ENCODE data around the gene ISG20L2. TPM values are rescaled to one million over a fixed set of nuclear protein-coding genes. Genes with fewer than 3 reads are reported as not detected.

The ISG20L2 gene
- polyA plus RNA-seq, 1 donor: 23.3 TPM

DNA sequence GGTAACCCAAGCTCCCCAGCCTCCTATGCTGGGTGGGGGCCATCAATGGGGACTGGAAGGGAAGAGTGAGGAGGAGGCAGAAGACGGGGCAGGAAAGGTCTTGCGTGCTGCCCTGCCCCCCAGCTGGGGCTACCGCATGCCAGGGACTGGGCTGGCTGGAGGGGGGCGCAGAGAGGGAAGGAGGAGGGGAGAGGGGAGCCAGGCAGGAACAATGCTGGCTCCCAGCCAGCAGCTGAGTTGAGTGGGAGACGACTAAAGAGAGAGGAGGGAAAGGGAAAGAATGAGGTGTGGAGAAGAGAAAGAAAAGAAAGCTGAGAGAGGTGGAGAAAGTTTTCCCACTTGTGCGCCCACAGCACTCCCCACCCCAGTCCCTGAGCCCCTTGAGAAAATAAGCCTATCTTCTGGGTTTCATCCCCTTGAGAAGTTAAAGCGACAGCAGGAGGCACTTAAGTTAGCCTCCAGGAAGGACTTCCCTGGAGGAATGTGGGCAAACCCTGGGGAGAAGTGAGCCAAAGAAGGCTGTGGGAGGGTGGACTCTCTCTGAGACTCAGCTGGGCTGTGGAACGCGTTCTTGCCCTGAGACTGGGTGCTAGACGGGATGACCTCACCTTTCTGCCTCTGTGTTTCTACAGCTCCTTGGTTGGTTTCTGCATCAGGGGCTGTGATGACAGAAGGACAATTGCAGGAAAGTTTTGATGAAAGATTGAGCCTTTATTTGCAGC lies 38.5 kb downstream of the ISG20L2 start:
- DNase-seq (ENCODE audit: low read depth): no peak

DNA sequence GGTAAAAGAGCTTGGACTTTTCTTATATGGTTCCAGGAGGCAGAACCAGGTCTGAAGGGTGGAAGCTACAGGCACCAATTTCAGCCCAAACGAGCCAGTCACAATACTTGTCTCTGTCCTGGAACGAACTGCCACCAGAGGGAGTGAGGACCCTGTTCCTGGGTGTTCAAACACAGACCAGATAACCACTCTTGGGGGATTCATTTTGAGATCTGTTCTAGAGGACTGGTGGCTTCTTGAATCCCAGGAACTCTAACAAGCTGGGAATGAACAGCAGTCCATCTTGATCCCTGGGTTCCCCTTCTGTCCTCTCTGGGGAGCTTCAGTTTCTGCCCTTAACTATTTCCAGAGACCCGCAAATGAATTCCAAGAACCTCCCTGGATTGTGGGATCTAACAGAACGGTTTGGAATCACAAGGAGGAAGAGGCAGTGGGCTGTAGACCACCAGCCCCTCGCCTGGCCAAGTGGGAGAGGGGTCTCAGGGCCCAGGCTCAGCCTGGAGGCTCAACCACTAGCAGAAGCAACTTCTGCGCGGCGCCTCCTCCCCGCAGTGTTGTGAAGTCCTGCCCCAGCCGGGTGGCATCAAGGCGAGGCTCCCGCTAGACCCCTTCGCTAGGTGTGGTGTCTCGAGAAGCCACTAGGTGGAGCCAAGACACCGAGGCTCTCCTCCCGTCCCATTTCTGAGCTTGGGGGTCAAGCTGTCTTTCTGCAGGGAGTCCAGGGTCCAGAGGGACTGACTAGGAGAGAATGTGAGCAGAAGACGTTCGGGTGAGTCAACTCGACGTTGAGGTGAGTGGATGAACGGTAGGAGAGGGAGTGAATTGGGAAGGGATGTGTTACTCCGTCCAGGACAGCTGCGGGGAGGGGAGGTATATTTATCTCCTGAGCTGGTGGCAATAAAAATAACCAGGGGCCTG lies 39.3 kb downstream of the ISG20L2 start:
- no peak for DNase-seq (ENCODE audit: low read depth)

DNA sequence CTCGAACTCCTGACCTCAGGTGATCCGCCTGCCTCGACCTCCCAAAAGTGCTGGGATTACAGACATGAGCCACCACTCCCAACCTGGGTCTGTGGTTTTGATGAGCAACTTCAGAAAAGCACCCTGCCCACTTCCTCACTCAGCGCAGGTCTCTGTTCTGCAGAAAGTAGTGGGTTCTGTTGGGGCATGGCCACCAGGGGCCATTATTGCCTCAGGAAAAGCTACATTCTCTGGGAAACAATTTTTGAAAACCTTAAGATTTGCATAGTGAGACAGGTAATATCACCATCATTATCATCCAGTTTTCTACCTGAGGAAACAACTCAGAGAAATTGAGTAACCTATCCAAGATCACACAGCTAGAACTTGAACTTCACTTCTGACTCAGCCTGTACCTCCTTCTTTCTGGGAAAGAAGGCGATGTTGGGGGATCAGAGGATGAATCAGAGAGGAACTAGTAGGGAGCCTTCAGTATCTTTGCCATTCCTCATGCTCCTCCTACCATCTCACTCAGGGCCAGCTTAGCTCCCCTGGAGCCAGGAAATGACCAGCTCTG lies 44.3 kb downstream of the ISG20L2 start:
- no peak for DNase-seq (ENCODE audit: low read depth)

DNA sequence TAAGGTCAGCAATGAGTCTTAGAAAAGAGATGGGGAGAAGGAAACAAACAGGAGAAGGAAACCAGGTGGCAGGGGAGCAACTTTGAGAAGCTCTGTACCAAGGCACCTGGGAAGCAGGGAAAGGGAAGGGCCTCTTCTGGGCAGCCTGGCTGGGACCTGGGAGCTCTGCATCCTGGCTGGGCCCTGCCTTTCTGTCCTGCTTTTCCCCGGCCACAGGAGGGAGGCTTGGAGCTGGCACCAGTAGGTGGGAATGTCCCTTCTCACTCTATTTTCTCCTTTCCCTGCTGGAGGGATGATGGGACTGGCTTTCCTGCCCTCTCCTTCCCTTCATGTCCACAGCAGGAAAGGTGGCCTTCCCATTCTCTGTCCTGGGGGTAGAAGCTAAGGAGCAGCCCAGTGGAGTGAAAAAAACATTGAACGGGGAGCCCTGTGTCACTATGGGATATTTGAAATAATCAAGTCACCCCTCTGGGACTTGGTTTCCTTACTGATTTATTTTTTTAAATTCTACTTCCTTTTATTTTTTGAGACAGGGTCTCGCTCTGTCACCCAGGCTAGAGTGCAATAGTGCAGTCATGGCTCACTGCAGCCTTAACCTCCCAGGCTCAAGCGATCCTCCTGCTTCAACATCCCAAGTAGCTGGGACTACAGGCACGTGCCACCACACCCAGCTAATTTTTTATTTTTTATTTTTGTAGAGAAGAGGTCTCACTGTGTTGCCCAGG lies 46.2 kb downstream of the ISG20L2 start:
- no peak for DNase-seq (ENCODE audit: low read depth)

GRCh38 chr1:156681196-156681960 lies 47.2 kb downstream of the ISG20L2 start:
- DNase-seq (ENCODE audit: low read depth): no peak

DNA sequence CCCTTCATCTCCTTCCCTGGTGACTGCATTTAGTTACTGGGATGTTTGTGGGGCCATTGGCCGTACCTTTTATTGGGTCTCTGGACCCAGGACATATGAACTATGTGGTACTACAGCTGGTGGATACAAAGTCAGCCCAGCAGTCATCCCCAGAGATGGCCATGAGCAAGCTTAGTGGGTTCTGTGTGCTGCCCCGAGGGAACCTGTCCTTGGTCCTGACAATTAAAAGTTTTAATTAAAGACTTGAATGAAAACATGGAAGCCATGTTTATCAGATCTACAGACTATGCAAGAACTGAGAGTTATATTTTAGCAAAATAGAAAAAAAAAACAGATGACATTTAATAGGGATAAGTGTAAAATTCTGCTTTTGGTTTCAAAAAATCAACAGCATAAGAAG lies 48.5 kb downstream of the ISG20L2 start:
- no peak for DNase-seq (ENCODE audit: low read depth)

- DNase-seq (ENCODE audit: low read depth): no peak
These were observed 50.7 kb downstream of the ISG20L2 start for GRCh38 chr1:156677616-156678596.

GRCh38 chr1:156676820-156677615 lies 51.5 kb downstream of the ISG20L2 start, which contains the start of gene NES:
TSS of gene NES (minus strand) at chr1:156677407. CDS start at chr1:156677264, 143 bp downstream.
- DNase-seq (ENCODE audit: low read depth): no peak

DNA sequence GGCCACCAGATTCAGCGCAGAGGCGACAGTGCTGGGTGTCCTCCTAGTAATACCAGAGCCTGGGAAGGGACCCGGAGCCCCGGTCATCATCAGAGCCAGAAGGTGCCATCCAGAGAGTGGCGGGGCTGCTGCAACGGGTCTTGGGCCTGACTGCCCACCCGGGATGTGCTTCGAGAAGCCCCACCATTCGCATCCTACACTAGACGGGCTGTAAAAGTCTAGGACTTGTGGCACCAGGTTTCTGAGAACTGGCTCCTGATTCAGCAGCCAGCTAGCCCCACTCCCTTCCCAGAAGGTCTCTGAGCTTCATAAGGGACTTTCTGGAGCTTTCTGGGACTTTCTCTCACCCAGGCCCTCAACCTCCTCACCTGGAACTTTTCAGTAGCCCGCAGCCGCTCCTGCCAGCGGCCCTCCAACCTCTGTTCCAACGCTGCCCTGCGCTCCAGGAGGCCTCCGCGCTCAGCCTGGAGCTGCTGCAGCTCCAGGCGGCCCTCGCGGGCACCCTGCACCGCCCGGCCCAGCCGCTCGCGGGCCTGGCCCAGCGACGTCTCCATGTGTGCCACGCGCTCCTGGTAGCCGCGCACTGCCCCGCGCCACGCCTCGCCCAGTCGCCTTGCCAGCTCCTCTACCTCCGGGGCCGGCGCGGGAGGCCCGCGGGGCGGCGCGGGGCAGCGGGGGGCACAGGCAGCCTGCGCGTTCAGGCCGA lies 52.3 kb downstream of the ISG20L2 start:
- DNase-seq (ENCODE audit: low read depth): no peak

DNA sequence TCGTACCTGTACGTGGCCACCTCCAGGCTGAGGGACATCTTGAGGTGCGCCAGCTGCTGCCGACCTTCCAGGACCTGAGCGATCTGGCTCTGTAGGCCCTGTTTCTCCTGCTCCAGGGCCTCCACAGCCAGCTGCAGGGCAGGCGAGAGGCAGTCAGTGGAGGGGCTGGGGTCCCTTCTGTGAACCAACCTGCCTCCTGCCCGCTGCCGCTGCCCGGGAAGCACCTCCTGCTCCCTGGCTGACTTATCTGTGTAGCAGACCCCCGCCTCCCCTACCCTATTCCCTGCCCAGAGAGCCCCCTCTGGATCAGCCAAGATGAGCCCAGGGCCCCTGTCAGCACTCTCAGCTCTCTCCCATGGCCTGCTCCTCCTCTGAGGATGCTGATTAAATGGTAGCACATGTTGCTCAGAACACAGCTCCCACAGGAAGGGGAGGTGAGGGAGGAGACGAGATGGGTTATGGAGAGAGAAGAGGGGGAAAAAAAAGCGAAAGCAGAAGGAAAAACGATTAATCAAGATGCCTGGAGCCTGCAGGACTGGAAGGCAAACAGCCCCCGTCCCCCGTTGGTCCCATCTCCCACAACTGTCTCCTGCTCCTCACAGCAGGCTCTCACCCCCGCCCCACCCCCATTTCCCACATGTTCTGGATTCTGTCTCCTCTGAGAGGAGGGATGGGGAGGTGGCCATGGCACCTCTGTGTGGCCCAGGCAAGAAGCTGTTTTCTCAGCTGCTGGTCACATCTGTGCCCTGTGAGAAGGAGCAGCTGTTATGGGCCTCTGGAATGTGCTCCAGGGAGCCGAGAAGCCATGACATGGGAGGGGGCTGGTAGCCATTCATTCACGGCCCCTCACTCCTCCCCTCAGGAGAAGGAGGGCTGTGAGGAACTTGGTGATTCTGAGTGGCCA lies 53.1 kb downstream of the ISG20L2 start:
- DNase-seq (ENCODE audit: low read depth): no peak

DNA sequence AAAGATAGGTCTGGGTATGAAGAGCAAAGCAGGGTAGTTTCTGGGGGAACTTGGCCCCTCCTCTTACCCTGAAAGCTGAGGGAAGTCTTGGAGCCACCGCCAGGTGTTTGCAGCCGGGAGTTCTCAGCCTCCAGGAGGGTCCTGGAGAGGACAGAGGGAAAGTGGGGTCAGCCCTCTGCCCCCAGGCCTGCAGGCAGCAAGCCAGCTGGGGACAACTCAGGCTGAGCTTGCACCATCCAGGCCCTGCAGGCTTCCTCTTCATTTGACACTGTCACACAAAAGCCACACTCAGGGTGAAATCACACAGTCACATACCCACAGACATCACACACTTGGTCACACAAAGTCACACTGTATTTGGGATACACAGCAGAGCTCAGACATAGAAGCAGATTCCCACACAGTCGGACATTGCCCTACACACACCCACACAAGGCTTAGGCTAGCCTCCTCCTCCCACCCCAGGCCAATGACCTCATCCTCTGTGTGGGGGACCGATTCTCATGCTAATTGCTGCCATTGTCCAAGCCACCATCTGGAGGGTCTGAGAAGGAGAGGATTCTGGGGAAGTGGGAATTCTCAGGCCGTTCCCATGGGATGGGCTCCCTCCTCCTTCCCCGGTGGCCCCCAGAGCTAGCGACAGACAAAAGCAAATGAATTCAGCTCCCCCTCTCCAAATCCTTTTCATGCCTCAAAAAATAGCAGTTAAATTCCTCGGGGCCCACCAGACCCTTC lies 55.0 kb downstream of the ISG20L2 start:
- DNase-seq (ENCODE audit: low read depth): no peak

Other genes starting within 250 kb of the ISG20L2 start
- 78.6 TPM for gene MEF2D, start 228.0 kb downstream of the ISG20L2 start, polyA plus RNA-seq (ENCODE audit: insufficient read length)
- 5.5 TPM for gene IQGAP3, start 156.2 kb downstream of the ISG20L2 start, polyA plus RNA-seq (ENCODE audit: insufficient read length)
- gene TTC24, start 149.0 kb downstream of the ISG20L2 start, polyA plus RNA-seq (ENCODE audit: insufficient read length): 0.32 TPM
- 26.2 TPM for gene NAXE, start 137.0 kb downstream of the ISG20L2 start, polyA plus RNA-seq (ENCODE audit: insufficient read length)
- gene GPATCH4, start 127.3 kb downstream of the ISG20L2 start, polyA plus RNA-seq (ENCODE audit: insufficient read length): 30.5 TPM
- gene HAPLN2, start 109.4 kb downstream of the ISG20L2 start, polyA plus RNA-seq (ENCODE audit: insufficient read length): 0.43 TPM
- gene BCAN, start 86.6 kb downstream of the ISG20L2 start, polyA plus RNA-seq (ENCODE audit: insufficient read length): 1.2 TPM
- gene NES, start 51.4 kb downstream of the ISG20L2 start, polyA plus RNA-seq (ENCODE audit: insufficient read length): 945 TPM
- gene CRABP2, start 23.2 kb downstream of the ISG20L2 start, polyA plus RNA-seq (ENCODE audit: insufficient read length): 349 TPM
- gene METTL25B, start 297 bp downstream of the ISG20L2 start, polyA plus RNA-seq (ENCODE audit: insufficient read length): 20.7 TPM
- gene MRPL24, start 12.3 kb upstream of the ISG20L2 start, polyA plus RNA-seq (ENCODE audit: insufficient read length): 63.5 TPM
- gene HDGF, start 22.9 kb upstream of the ISG20L2 start, polyA plus RNA-seq (ENCODE audit: insufficient read length): 134 TPM
- gene PRCC, start 38.8 kb upstream of the ISG20L2 start, polyA plus RNA-seq (ENCODE audit: insufficient read length): 65.4 TPM
- gene SH2D2A, start 88.1 kb upstream of the ISG20L2 start, polyA plus RNA-seq (ENCODE audit: insufficient read length): 0.39 TPM
- 0.70 TPM for gene INSRR, start 130.4 kb upstream of the ISG20L2 start, polyA plus RNA-seq (ENCODE audit: insufficient read length)
- gene NTRK1, start 132.1 kb upstream of the ISG20L2 start, polyA plus RNA-seq (ENCODE audit: insufficient read length): 0.37 TPM
- 21.1 TPM for gene PEAR1, start 165.0 kb upstream of the ISG20L2 start, polyA plus RNA-seq (ENCODE audit: insufficient read length)
- gene LRRC71, start 191.9 kb upstream of the ISG20L2 start, polyA plus RNA-seq (ENCODE audit: insufficient read length): 1.2 TPM

Measured in forelimb muscle (tissue), 1 donor.